KBM-7 (cell line): ENCODE measurements around the gene BMERB1.

Experiments used
- DNase-seq: peaks from one replicate; pipeline ENCODE4 v3.0.0-alpha.2; 2015
- in situ Hi-C: fragments of 300-500 bp; cut with MboI; formaldehyde crosslinking; loops from 2 replicates; pipeline ENCODE4 v1.14.3; 2020; ENCODE audit warnings: low sequenced_read_pairs, low pct_unique_long_range_greater_than_20kb, mixed read lengths

BMERB1 gene

DNA sequence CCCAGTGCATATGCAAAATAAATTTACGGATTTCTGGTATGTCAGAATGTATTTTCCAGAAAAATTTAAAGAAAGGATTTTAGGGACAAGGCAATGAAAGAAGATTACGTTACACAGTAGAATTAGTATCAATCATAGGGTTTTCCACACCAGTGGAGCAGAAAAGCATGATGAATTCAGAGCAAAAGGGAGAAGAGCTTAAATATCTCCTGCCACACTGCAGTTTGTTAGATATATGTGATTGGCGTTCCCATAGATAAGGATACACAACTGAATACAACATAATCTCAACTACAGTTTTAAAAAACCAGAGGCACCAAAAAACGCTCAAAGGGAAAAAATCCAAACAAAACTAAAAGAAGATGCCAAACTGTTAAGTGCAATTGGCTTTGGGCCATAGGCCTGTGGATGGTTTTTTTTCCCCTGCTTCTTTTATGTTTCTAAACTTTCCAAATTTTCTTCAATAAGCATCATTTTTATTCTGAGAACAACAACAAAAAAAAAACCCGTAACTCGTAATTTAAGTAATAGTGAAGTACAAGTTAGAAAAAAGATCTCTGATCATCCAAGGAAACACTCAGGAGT is 186.3 kb downstream of the BMERB1 start:
- DNase-seq, result no peak
- in situ Hi-C loops, result no loop called here

DNA sequence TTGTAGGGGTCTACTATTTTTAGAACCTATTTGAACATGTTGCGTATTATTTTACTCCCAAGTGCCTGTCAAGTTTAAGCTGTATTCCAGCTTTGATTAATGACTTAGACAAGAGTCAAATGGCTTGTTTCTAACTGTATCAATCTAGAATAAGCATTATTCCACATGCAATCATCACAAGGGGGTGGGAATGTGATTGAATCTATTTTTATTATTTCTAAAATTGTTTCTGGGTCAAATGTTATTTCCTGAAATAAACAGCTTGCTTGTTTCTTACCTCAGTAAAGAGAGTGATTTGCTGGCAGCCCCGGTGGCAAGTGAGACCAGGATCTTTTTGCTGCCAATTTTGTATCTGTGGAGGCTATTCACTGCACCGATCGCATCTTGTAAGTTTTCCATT is 187.1 kb downstream of the BMERB1 start:
- in situ Hi-C loops, result no loop called here
- DNase-seq, result no peak

DNA sequence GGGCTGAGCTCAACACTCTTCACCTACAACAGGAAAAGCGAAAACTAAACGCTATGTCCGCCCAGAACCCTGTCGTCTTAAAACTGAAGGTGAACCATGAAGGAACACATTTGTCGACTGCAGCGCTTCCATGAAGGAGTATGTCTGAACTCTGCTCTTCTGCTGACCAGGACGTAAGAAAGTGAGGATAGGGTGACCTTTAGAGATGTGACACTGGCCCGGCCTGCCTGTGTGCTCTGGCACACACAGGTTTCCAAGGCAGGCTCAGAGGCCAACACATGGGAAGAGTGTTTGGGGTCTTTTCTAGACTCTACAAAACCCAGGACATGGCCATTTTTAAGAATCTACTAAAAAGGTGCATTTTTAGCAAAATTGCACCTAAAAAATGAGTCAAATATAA is 187.5 kb downstream of the BMERB1 start:
- DNase-seq, result no peak
- in situ Hi-C loops, result no loop called here

- in situ Hi-C loops, result no loop called here
- no peak for DNase-seq
These were observed 197.5 kb downstream of the BMERB1 start for GRCh38 chr16:15631730-15632409.

- no peak for DNase-seq
- in situ Hi-C loops, result no loop called here
These were observed 201.5 kb downstream of the BMERB1 start for GRCh38 chr16:15635926-15636325.

GRCh38 chr16:15636392-15636873 is 202.0 kb downstream of the BMERB1 start:
- peak; percentile 19 for DNase-seq

More at GRCh38 chr16:15636392-15636873, 202.0 kb downstream of the BMERB1 start:
- in situ Hi-C loops, result no loop called here
